ENCODE measurements around the gene HTR2A. TPM values are rescaled to one million over a fixed set of nuclear protein-coding genes. Genes with fewer than 3 reads are reported as not detected.

The HTR2A gene
- total and polyA plus RNA-seq, 10 of the 15 experiments (the other 5 are each of a cell fraction or from before 2014, with no cell fraction given): not detected

DNA sequence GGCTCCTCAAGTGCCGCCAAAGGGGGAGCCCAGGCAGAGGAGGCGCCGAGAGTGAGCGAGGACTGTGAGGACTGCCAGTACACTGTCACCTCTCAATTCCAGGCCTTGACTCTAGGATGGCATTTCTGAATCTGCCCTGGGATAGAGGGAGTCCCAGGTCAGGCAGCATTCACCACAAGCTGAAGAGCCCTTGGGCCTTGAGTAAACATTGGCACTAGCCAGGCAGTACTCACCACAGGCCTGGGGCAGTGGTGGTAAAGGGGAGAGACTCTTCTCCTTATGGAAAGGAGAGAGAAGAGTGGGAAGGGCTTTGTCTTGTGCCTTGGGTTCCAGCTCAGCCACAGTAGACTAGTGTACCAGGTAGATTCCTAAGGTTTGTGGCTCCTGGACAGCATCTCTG lies 39.7 kb upstream of the HTR2A start:
- TF ChIP-seq BHLHE40 (IDR thresholded peaks at IDR 0.05; ENCODE audit: borderline replicate concordance in 1 of 2, low read depth in 2 of 2, low read length in 1 of 2): no peak
- Histone ChIP-seq H3K9me3 (replicated peaks; ENCODE audit: control insufficient read depth, insufficient read depth, low read length) (peaks cover 2% of the 10 kb centered on the region; the same call in 1 of the 3 replicates), H3K79me2 (ENCODE audit: control insufficient read depth, insufficient read depth, low read length) (no peaks in the 10 kb centered on the region), H3K4me2 (ENCODE audit: control insufficient read depth, insufficient read depth) (no peak overlapping the region), H3K36me3 (ENCODE audit: control insufficient read depth in 2 of 2, insufficient read depth in 2 of 2, low read length in 1 of 2) (no peaks in the 10 kb centered on the region), H2AFZ (ENCODE audit: control insufficient read depth, low read depth, low read length) (no peak overlapping the region), H4K20me1 (ENCODE audit: control insufficient read depth, insufficient read depth) (no peaks in the 10 kb centered on the region), H3K27me3 (replicated peaks in 1 of 2; ENCODE audit: control insufficient read depth in 2 of 2, insufficient read depth in 2 of 2, low read length in 1 of 2) (no peaks in the 10 kb centered on the region), H3K4me1 (ENCODE audit: control insufficient read depth, insufficient read depth, low read length) (no peaks in the 10 kb centered on the region), H3K27ac (ENCODE audit: control insufficient read depth, insufficient read depth) (no peak overlapping the region), H3K9ac (ENCODE audit: control insufficient read depth, insufficient read depth, low read length) (no peak overlapping the region), H3K4me3 (no peak overlapping the region)
- DNase-seq (ENCODE audit: low read depth, low spot score) (no peak), ATAC-seq (no peak), FAIRE-seq (no peak)
- intact Hi-C loops (cut with micrococcal nuclease; ENCODE audit: unreplicated experiment) (no loop called here), in situ Hi-C loops (cut with MboI) (no loop called here)
- ChIA-PET RAD21 (ENCODE audit: unreplicated experiment) (no interaction called here), SMC1A (ENCODE audit: uncharacterized antibody, unreplicated experiment) (no interaction called here), POLR2A (no interaction called here), CTCF (no interaction called here)
- 65% methylated on average over 4 of the region's 4 CpGs for WGBS (ENCODE audit: insufficient coverage, insufficient replicate concordance, low lambda C conversion rate, missing lambda C conversion rate)
- BruUV-seq (replicated peaks): no TSS peak

DNA sequence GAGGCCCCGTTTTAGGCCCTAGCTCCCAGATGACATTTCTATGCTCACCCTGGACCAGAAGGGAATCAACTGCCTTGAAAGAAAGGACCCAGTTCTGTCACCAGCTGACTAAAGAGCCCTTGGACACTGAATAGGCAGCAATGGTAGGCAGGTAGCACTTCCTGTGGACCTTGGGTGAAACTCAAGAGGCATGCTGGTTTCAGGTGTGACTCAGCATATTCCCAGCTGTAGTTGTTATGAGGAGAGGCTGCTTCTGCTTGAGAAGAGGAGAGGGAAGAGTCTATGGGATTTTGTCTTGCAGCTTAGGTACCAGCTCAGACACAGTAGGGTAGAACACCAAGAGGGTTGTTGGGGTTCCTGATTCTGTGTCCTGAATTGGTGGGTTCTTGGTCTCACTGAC lies 37.9 kb upstream of the HTR2A start:
- peaks cover 3% of the 10 kb centered on the region; the same call in 1 of the 2 replicates for H3K4me1 ChIP-seq (ENCODE audit: control insufficient read depth, insufficient read depth, low read length)
- intact Hi-C loops (cut with micrococcal nuclease; ENCODE audit: unreplicated experiment) (no loop called here), in situ Hi-C loops (cut with MboI) (no loop called here)
- BruUV-seq (replicated peaks): no TSS peak
- no peak overlapping the region for H3K27ac ChIP-seq (ENCODE audit: control insufficient read depth, insufficient read depth)
- H3K79me2 ChIP-seq (ENCODE audit: control insufficient read depth, insufficient read depth, low read length): no peaks in the 10 kb centered on the region
- 0% methylated on average over 1 of the region's 1 CpG for WGBS (ENCODE audit: insufficient coverage, insufficient replicate concordance, low lambda C conversion rate, missing lambda C conversion rate)
- no peak overlapping the region for H3K4me3 ChIP-seq
- peaks cover 2% of the 10 kb centered on the region; the same call in 1 of the 3 replicates for H3K9me3 ChIP-seq (replicated peaks; ENCODE audit: control insufficient read depth, insufficient read depth, low read length)
- SMC1A ChIA-PET (ENCODE audit: uncharacterized antibody, unreplicated experiment): interaction anchor here (0.8 kb wide), 1 partner anchor 24 kb away, joined by 3 read pairs; no protein-coding TSS in a partner anchor
- H4K20me1 ChIP-seq (ENCODE audit: control insufficient read depth, insufficient read depth): no peaks in the 10 kb centered on the region
- no peaks in the 10 kb centered on the region for H3K27me3 ChIP-seq (replicated peaks in 1 of 2; ENCODE audit: control insufficient read depth in 2 of 2, insufficient read depth in 2 of 2, low read length in 1 of 2)
- no peak for DNase-seq (ENCODE audit: low read depth, low spot score)
- ATAC-seq: no peak
- FAIRE-seq: no peak
- no peak overlapping the region for H2AFZ ChIP-seq (ENCODE audit: control insufficient read depth, low read depth, low read length)
- H3K4me2 ChIP-seq (ENCODE audit: control insufficient read depth, insufficient read depth): no peak overlapping the region
- CTCF ChIA-PET: no interaction called here
- no peak overlapping the region for H3K9ac ChIP-seq (ENCODE audit: control insufficient read depth, insufficient read depth, low read length)
- H3K36me3 ChIP-seq (ENCODE audit: control insufficient read depth in 2 of 2, insufficient read depth in 2 of 2, low read length in 1 of 2): no peaks in the 10 kb centered on the region
- RAD21 ChIA-PET (ENCODE audit: unreplicated experiment): no interaction called here
- POLR2A ChIA-PET: no interaction called here
- no peak for TF ChIP-seq POLR2A (IDR thresholded peaks at IDR 0.05; ENCODE audit: low read depth, low read length)
- TF ChIP-seq SRF (IDR thresholded peaks at IDR 0.05; ENCODE audit: low read depth in 2 of 2, low read length in 2 of 2): no peak
- TF ChIP-seq SREBF1 (IDR thresholded peaks at IDR 0.05; ENCODE audit: low read length): no peak
- no peak for TF ChIP-seq ETV6 (conservative IDR thresholded peaks at IDR 0.05 in 1 of 2, IDR thresholded peaks at IDR 0.05 in 1 of 2; ENCODE audit: borderline replicate concordance in 1 of 2, low read depth in 1 of 2)
- TF ChIP-seq JUND (IDR thresholded peaks at IDR 0.05; ENCODE audit: low read depth, low read length): no peak
- TF ChIP-seq SIX5 (IDR thresholded peaks at IDR 0.05; ENCODE audit: low read depth, low read length, severe bottlenecking): no peak
- TF ChIP-seq CREB1 (IDR thresholded peaks at IDR 0.05; ENCODE audit: low read depth): no peak
- TF ChIP-seq RUNX3 (IDR thresholded peaks at IDR 0.05; ENCODE audit: low read length): no peak
- no peak for TF ChIP-seq HDAC2 (IDR thresholded peaks at IDR 0.05)
- TF ChIP-seq ZNF24 (IDR thresholded peaks at IDR 0.05): no peak
- TF ChIP-seq ZZZ3 (IDR thresholded peaks at IDR 0.05; ENCODE audit: control insufficient read depth, insufficient read length, low read depth): no peak
- TF ChIP-seq NFYA (IDR thresholded peaks at IDR 0.05; ENCODE audit: borderline replicate concordance, low read depth, low read length): no peak
- TF ChIP-seq TBL1XR1 (IDR thresholded peaks at IDR 0.05; ENCODE audit: low read depth, low read length): no peak
- no peak for TF ChIP-seq DPF2 (IDR thresholded peaks at IDR 0.05)
- TF ChIP-seq IKZF2 (IDR thresholded peaks at IDR 0.05): no peak
- TF ChIP-seq, protein P1, sequence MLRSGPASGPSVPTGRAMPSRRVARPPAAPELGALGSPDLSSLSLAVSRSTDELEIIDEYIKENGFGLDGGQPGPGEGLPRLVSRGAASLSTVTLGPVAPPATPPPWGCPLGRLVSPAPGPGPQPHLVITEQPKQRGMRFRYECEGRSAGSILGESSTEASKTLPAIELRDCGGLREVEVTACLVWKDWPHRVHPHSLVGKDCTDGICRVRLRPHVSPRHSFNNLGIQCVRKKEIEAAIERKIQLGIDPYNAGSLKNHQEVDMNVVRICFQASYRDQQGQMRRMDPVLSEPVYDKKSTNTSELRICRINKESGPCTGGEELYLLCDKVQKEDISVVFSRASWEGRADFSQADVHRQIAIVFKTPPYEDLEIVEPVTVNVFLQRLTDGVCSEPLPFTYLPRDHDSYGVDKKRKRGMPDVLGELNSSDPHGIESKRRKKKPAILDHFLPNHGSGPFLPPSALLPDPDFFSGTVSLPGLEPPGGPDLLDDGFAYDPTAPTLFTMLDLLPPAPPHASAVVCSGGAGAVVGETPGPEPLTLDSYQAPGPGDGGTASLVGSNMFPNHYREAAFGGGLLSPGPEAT (IDR thresholded peaks at IDR 0.05; ENCODE audit: low read depth): no peak
- no peak for TF ChIP-seq NR2F1 (conservative IDR thresholded peaks at IDR 0.05)
- TF ChIP-seq BRCA1 (IDR thresholded peaks at IDR 0.05; ENCODE audit: low read depth, low read length): no peak
- TF ChIP-seq RB1 (IDR thresholded peaks at IDR 0.05; ENCODE audit: borderline replicate concordance): no peak

Measured in GM12878 (cell line).